KMS-11 (cell line): ENCODE data around the gene FAM81A.

Source experiments
- H2AFZ ChIP-seq: fragments of 200-600 bp; sonication (generic); 2 replicates; pipeline ENCODE4 v1.6.1; 2016; ENCODE audit warnings: antibody characterized with exemption, mixed run types, low read depth
- H3K27ac ChIP-seq: fragments of 200-600 bp; sonication (generic); 2 replicates; pipeline ENCODE4 v1.6.1; 2016; ENCODE audit warnings: mild to moderate bottlenecking, mixed run types
- H3K27me3 ChIP-seq: fragments of 200-600 bp; sonication (generic); 2 replicates; pipeline ENCODE4 v1.6.1; 2017; ENCODE audit warnings: mild to moderate bottlenecking, low read depth, mixed run types, moderate library complexity; ENCODE audit not compliant: insufficient read depth
- H3K36me3 ChIP-seq: fragments of 200-600 bp; sonication (generic); 2 replicates; pipeline ENCODE4 v1.6.1; 2017; ENCODE audit warnings: mild to moderate bottlenecking, mixed run types; ENCODE audit not compliant: insufficient read depth
- H3K4me1 ChIP-seq: fragments of 200-600 bp; sonication (generic); 2 replicates; pipeline ENCODE4 v1.6.1; 2016; ENCODE audit warnings: mild to moderate bottlenecking, low read depth, mixed run types; ENCODE audit not compliant: poor library complexity, severe bottlenecking
- H3K4me2 ChIP-seq: fragments of 200-600 bp; sonication (generic); 2 replicates; pipeline ENCODE4 v1.7.0; 2016; ENCODE audit warnings: mild to moderate bottlenecking, mixed run types
- H3K4me3 ChIP-seq: fragments of 200-600 bp; sonication (generic); IDR thresholded peaks from 2 replicates; pipeline ENCODE4 v1.6.1; 2017; ENCODE audit warnings: low read depth, low read length, mixed read lengths; ENCODE audit not compliant: insufficient read depth
- H3K79me2 ChIP-seq: fragments of 200-600 bp; sonication (generic); 2 replicates; pipeline ENCODE4 v1.6.1; 2016; ENCODE audit warnings: low read depth, mixed run types; ENCODE audit not compliant: insufficient read depth
- H3K9ac ChIP-seq: fragments of 200-600 bp; sonication (generic); 2 replicates; pipeline ENCODE4 v1.6.1; 2016; ENCODE audit warnings: mild to moderate bottlenecking, mixed run types
- H4K20me1 ChIP-seq: fragments of 200-600 bp; sonication (generic); 2 replicates; pipeline ENCODE4 v1.6.1; 2016; ENCODE audit warnings: mild to moderate bottlenecking, mixed run types; ENCODE audit not compliant: insufficient read depth
- TF ChIP-seq, protein P1 (sequence below): fragments of 200-600 bp; sonication (generic); conservative IDR thresholded peaks from 2 replicates; pipeline ENCODE4 v1.6.1; 2017; ENCODE audit warnings: low read depth, mild to moderate bottlenecking, antibody characterized with exemption, low read length, moderate library complexity, mixed read lengths

Gene FAM81A

GRCh38 chr15:59406446-59406845 is 31.5 kb upstream of the FAM81A start:
- Histone ChIP-seq H3K27ac (no peak overlapping the region), H3K4me3 (no peak overlapping the region), H3K36me3 (no peaks in the 10 kb centered on the region), H4K20me1 (no peaks in the 10 kb centered on the region), H3K79me2 (no peaks in the 10 kb centered on the region), H2AFZ (no peak overlapping the region), H3K4me2 (no peak overlapping the region), H3K4me1 (no peaks in the 10 kb centered on the region), H3K9ac (no peak overlapping the region), H3K27me3 (no peaks in the 10 kb centered on the region)
- TF ChIP-seq, protein P1, sequence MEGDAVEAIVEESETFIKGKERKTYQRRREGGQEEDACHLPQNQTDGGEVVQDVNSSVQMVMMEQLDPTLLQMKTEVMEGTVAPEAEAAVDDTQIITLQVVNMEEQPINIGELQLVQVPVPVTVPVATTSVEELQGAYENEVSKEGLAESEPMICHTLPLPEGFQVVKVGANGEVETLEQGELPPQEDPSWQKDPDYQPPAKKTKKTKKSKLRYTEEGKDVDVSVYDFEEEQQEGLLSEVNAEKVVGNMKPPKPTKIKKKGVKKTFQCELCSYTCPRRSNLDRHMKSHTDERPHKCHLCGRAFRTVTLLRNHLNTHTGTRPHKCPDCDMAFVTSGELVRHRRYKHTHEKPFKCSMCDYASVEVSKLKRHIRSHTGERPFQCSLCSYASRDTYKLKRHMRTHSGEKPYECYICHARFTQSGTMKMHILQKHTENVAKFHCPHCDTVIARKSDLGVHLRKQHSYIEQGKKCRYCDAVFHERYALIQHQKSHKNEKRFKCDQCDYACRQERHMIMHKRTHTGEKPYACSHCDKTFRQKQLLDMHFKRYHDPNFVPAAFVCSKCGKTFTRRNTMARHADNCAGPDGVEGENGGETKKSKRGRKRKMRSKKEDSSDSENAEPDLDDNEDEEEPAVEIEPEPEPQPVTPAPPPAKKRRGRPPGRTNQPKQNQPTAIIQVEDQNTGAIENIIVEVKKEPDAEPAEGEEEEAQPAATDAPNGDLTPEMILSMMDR = no peak

DNA sequence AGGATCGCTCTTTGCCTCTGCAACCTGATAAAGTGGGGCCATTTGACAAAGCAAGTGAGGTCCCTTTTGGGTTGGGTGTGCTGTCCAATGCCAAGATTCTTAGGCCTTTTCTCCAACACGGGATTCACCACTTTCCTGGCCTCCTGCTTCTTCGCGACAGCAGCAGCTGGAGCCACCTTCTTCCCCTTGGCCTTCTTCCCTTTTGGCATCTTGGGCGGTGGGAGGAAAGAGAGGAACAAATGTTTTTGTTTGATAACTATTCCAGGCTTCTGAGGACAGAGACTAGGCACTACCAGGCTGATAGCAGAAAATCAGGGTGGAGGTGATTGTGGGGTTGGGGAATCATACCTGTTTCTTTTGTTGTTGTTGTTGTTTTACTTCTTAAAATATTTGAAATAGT is 30.0 kb upstream of the FAM81A start:
- Histone ChIP-seq H3K36me3 (no peaks in the 10 kb centered on the region), H4K20me1 (no peaks in the 10 kb centered on the region), H3K79me2 (no peaks in the 10 kb centered on the region), H3K4me1 (no peaks in the 10 kb centered on the region), H2AFZ (no peak overlapping the region), H3K27ac (no peak overlapping the region), H3K4me2 (no peak overlapping the region), H3K4me3 (no peak overlapping the region), H3K9ac (no peak overlapping the region), H3K27me3 (no peaks in the 10 kb centered on the region)
- TF ChIP-seq, protein P1 = no peak

DNA sequence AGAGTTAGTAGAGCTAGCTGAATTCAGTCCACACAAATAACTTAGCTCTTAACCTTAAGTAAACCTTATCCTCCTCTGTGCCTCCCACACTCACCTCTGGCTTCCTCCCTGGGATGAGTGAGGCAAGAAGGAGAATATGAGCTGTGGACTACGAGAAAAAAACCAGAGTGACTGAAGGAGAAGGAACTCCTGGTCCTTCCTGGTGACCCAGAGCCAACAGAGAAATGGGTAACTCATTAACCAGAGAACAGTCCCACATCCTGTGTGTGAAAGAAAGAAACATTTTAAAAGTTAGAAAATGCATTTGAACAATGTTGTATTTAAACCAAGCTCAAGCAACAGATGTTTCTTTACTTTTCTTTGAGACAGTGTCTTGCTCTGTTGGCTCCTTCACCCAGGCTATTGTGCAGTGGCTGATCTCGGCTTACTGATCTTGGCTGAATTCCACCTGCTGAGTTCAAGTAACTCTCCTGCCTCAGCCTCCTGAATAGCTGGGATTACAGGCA is 27.5 kb upstream of the FAM81A start:
- no peaks in the 10 kb centered on the region for H3K4me1 ChIP-seq
- no peaks in the 10 kb centered on the region for H3K36me3 ChIP-seq
- no peak overlapping the region for H3K27ac ChIP-seq
- no peak overlapping the region for H2AFZ ChIP-seq
- TF ChIP-seq, protein P1 = no peak
- H3K27me3 ChIP-seq = no peaks in the 10 kb centered on the region
- H3K4me3 ChIP-seq = no peak overlapping the region
- no peaks in the 10 kb centered on the region for H4K20me1 ChIP-seq
- no peak overlapping the region for H3K9ac ChIP-seq
- no peaks in the 10 kb centered on the region for H3K79me2 ChIP-seq
- H3K4me2 ChIP-seq = no peak overlapping the region

GRCh38 chr15:59413577-59413976 is 24.4 kb upstream of the FAM81A start:
- Histone ChIP-seq H3K27me3 (no peaks in the 10 kb centered on the region), H3K9ac (no peak overlapping the region), H3K4me3 (no peak overlapping the region), H3K4me2 (no peak overlapping the region), H4K20me1 (no peaks in the 10 kb centered on the region), H3K36me3 (no peaks in the 10 kb centered on the region), H3K4me1 (no peaks in the 10 kb centered on the region), H3K27ac (no peak overlapping the region), H2AFZ (no peak overlapping the region), H3K79me2 (no peaks in the 10 kb centered on the region)
- TF ChIP-seq, protein P1 = no peak

DNA sequence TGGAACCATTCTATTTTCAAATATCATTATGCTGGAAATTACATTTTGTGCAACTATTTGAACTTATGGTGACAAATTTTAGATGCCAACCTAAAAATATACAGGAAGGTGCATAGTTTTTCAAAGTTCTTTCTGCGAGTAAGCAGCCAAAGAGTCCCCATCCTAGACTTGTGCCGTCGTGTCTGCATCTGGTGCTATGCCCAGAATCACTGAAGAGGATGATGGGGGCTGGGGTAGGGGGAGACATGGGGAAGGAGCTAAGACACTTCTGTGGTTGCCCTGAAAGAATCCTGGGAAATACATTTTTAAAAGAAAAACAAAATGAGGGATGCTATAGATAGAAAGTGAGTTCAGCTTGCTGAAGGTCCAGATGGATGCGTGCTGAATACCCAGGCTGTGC is 21.2 kb upstream of the FAM81A start:
- Histone ChIP-seq H3K27ac (no peak overlapping the region), H3K27me3 (no peaks in the 10 kb centered on the region), H2AFZ (no peak overlapping the region), H3K36me3 (no peaks in the 10 kb centered on the region), H4K20me1 (no peaks in the 10 kb centered on the region), H3K79me2 (no peaks in the 10 kb centered on the region), H3K4me1 (no peaks in the 10 kb centered on the region), H3K4me2 (no peak overlapping the region), H3K4me3 (no peak overlapping the region), H3K9ac (no peak overlapping the region)
- TF ChIP-seq, protein P1 = no peak
